ENCODE data around the gene TTC23L. TPM values are rescaled to one million over a fixed set of nuclear protein-coding genes. Genes with fewer than 3 reads are reported as not detected.
"Not testable (repeated sequence)": the region's sequence is repeated elsewhere in the genome, so short reads cannot be mapped to it uniquely, and the experiment has no call there.

TTC23L gene
- total RNA-seq, 1 donor from 2014 or later = not detected

- TF ChIP-seq CTCF (conservative IDR thresholded peaks at IDR 0.05; ENCODE audit: low read depth, low read length) = no peak
- no peak overlapping the region for H3K4me3 ChIP-seq (ENCODE audit: low read depth, low read length)
- DNase-seq (ENCODE audit: low read depth) = no peak
These were observed 15.8 kb upstream of the TTC23L start for GRCh38 chr5:34822956-34823715.

- DNase-seq (ENCODE audit: low read depth) = no peak
- no peak for TF ChIP-seq CTCF (conservative IDR thresholded peaks at IDR 0.05; ENCODE audit: low read depth, low read length)
- H3K4me3 ChIP-seq (ENCODE audit: low read depth, low read length) = no peak overlapping the region
These were observed 12.6 kb upstream of the TTC23L start for GRCh38 chr5:34826347-34826746.

GRCh38 chr5:34827588-34828506, 11.1 kb upstream of the TTC23L start:
- no peak for DNase-seq (ENCODE audit: low read depth)
- TF ChIP-seq CTCF (conservative IDR thresholded peaks at IDR 0.05; ENCODE audit: low read depth, low read length) = no peak
- no peak overlapping the region for H3K4me3 ChIP-seq (ENCODE audit: low read depth, low read length)

- H3K4me3 ChIP-seq (ENCODE audit: low read depth, low read length); DNase-seq (ENCODE audit: low read depth): not testable (repeated sequence)
These were observed 8.1 kb upstream of the TTC23L start for GRCh38 chr5:34830827-34831226.

- no peak for TF ChIP-seq CTCF (conservative IDR thresholded peaks at IDR 0.05; ENCODE audit: low read depth, low read length)
- H3K4me3 ChIP-seq (ENCODE audit: low read depth, low read length) = no peak overlapping the region
- no peak for DNase-seq (ENCODE audit: low read depth)
These were observed 7.7 kb upstream of the TTC23L start for GRCh38 chr5:34831303-34831702.

- DNase-seq (ENCODE audit: low read depth) = no peak
- TF ChIP-seq CTCF (conservative IDR thresholded peaks at IDR 0.05; ENCODE audit: low read depth, low read length) = no peak
- H3K4me3 ChIP-seq (ENCODE audit: low read depth, low read length) = no peak overlapping the region
These were observed 6.4 kb upstream of the TTC23L start for GRCh38 chr5:34832568-34832967.

- no peak overlapping the region for H3K4me3 ChIP-seq (ENCODE audit: low read depth, low read length)
- no peak for DNase-seq (ENCODE audit: low read depth)
- no peak for TF ChIP-seq CTCF (conservative IDR thresholded peaks at IDR 0.05; ENCODE audit: low read depth, low read length)
These were observed 5.9 kb upstream of the TTC23L start for GRCh38 chr5:34833090-34833489.
